GM20431 (cell line): ENCODE results near the gene EEA1.

Source experiments
- in situ Hi-C: fragments of 300-500 bp; cut with MseI, MboI; formaldehyde crosslinking; loops from one replicate; pipeline ENCODE4 v1.15.0; 2020; ENCODE audit warnings: low sequenced_read_pairs; ENCODE audit not compliant: unreplicated experiment

The EEA1 gene

GRCh38 chr12:92899386-92900001 is 29.6 kb downstream of the EEA1 start:
- in situ Hi-C loops = no loop called here

DNA sequence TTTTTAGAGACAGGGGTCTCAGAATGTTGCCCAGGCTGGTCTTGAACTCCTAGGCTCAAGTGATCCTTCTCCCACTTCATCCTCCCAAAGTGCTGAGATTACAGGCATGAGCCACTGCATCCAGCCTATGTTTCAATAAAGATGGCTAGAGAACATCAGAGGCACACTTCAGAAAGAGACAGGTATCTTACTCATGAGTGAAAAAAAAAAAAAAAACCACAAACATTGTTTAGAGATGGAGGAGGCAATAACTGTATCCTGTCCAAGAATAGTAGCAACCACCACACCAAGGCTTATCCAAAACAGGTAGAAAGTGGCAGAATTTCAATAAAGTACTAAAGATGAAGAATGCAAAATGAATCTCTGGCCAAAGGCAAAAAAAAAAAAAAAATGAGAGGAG is 30.3 kb downstream of the EEA1 start:
- in situ Hi-C loops = no loop called here

DNA sequence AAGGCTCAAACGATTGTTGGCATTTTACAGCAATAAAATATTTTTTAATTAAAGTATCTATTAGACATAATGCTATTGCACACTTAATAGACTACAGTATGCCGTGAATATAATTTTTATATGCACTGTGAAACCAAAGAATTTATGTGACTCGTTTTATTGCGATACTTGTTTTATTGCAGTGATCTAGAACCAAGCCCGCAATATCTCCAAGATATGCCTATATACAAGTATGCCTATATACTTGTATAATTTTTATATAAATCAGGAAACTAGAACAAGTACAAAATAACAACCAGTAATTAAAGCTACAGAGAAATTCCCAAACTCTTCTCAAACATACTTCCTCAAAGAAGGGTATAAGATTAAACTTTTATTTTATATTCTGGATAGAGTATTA is 31.3 kb downstream of the EEA1 start:
- in situ Hi-C loops = no loop called here

DNA sequence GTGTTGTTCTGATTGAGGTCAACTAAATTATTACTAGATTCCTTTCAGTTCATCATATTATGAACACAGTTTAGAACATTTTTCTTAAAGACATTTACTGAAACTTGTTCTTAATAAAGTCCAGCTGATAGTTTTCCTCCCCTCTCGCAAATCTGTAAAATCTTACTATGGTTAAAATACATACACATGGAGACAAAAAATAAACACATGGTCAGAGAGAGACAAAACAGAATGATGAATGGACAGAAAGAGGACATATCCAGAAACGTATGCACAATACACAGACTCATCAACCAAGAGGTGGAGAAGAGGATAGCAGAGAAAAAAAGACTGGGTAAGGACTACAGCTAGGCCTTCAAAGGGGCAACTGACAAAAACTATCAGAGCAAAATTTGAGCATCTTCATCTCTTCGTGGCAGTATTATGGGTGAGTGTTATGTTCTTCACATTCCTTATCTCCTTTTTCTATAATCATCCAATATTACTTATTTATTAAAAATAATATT is 38.4 kb downstream of the EEA1 start:
- in situ Hi-C loops = no loop called here

DNA sequence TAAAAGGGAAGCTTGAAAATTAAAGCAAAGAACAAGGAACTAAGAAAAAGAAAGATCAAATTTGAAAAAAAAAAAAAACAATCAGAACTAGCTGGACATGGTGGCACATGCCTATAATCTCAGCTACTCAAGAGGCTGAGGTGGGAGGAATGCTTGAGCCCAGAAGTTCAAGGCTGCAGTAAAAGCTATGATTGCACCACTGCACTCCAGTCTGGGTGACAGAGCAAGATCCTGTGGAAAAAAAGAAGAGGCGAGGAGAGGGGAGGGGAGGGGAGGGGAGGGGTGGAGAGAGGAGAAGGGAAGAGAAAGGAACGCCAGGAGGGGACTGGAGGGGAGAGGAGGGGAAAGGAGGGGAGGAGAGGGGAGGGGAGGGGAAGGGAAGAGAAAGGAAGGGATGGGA is 43.0 kb downstream of the EEA1 start:
- in situ Hi-C loops = no loop called here

- in situ Hi-C loops = no loop called here
Observed at GRCh38 chr12:92879698-92880322, 49.3 kb downstream of the EEA1 start.

DNA sequence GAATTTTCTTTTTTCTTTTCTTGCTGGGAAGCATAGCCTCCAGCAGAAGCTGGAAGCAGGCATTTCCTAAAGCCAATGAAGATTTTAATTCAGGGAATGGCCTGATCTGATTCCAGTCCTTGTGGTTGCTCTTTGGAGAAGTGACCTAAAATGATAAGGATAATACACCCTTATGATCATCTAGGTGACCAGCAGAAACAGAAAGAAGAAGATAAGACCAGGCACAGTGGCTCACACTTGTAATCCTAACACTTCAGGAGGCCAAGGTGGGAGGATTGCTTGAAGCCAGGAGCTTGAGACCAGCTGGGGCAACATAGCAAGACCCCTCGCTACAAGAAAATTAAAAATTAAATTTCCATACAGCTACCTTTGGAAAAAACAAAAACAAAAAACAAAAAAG is 51.2 kb downstream of the EEA1 start:
- in situ Hi-C loops = no loop called here

DNA sequence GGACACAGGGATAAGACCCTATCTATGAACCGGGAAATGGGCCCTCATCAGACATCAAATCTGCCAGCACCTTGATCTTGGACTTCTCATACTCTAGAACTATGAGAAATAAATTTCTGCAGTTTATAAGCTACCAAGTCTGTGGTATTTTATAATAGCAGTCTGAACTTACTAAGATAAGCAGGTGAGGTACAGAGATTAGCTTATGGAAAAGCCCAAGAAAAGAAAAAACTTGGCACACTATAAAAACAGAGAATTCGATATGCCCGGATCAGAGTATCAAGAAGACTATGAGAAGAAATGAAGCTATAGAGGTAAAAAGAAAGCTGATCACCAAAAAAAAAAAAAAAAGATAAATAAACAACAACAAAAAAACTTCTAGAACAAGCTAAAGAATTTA is 52.6 kb downstream of the EEA1 start:
- in situ Hi-C loops = no loop called here

GRCh38 chr12:92871116-92871515 is 58.0 kb downstream of the EEA1 start:
- in situ Hi-C loops = no loop called here

DNA sequence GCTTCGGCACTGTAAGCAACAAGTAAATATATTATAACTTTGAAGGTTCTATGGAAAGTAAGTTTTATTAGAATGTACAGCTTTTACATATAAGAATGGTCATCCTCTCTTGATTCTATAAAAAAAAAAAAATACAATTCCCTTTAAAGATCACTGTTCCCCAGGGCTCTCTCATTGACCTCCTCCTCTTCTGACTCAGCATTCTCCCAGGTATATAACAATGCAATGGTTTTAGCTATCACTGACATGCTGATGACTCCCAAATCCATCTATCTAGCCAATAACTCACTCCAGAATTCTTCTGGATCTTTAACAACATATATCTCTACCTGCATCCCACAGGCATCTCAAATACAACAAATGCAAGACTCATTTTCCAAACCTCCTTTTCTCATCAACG is 62.7 kb downstream of the EEA1 start:
- in situ Hi-C loops = no loop called here

- in situ Hi-C loops = no loop called here
Observed at GRCh38 chr12:92863251-92863650, 65.8 kb downstream of the EEA1 start.

GRCh38 chr12:92861381-92861780 is 67.7 kb downstream of the EEA1 start:
- in situ Hi-C loops = no loop called here

DNA sequence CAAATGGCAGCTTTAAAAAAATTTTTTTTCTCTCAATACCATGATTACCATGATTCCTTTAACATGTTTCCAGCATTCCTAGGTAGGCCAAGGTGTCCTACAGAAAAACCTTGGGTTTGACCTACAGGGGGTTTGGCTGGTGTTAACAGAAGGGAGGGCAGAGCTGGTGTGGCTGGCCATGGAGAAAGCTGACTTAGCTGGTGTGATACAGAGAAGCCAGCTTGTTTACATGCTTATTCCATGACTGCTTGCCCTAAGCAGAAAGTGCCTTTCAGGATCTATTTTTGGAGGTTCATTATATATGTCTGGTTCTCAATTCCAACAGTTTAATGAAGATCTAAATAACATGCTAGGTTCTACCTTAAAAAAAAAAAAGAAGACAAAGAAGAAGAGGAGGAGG is 68.6 kb downstream of the EEA1 start:
- in situ Hi-C loops = no loop called here

GRCh38 chr12:92859650-92860386 is 69.3 kb downstream of the EEA1 start:
- in situ Hi-C loops = no loop called here

- in situ Hi-C loops = no loop called here
Observed at GRCh38 chr12:92857818-92858217, 71.3 kb downstream of the EEA1 start.

DNA sequence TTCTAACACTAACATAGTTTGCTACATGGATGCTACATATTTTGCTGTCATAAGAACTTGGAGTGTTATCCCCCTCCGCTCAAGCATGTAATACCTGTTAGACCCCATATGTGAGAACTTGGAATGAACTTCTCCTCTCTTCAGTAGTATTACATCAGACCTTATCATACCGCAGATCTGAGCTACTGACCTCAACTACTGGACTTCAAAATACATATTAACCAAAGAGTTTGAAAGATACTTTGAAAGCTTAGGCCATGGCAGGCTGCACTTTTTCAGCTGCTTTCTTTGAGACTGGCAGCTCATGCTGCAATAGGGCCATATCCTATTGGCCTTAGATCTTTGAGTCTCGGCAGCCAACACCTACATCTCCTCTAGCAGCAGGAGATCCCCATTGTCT is 74.8 kb downstream of the EEA1 start:
- in situ Hi-C loops = no loop called here

- in situ Hi-C loops = no loop called here
Observed at GRCh38 chr12:92848740-92849139, 80.4 kb downstream of the EEA1 start.

DNA sequence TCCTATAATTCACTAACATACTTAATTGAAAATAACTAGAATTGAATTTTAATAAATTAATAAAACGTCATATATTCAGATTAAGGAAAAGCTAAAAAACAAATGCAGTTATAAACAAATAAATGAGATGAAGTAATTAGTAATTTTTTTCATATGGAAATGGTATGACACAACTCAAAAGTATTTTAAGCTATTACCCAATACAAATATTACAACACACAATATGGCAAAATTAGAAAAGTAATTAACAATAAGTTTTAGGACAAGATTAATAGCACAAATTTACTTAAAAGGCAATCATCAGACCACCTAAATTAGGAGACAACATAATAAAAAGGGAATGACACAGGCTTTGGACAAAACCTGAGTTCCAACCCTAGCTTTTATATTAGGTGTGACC is 81.7 kb downstream of the EEA1 start:
- in situ Hi-C loops = no loop called here

DNA sequence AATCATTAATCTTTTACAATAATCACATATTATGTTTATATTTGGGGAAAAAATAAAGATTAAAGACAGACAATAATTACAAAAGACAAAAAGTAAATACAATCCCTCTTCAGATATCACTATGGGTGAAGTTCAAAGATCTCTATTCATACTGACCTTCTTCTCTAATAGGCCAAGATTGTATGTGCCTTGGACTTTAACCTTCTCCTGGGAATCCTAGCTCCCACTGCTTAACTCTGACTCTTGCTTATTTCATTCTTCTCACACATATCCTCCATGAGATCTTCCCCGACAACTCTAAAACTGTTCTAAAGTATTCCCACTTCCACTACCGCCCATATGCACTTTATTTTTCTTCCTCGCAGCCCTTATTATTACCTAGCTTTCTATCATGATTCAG is 83.8 kb downstream of the EEA1 start:
- in situ Hi-C loops = no loop called here

GRCh38 chr12:92844151-92844763 is 84.8 kb downstream of the EEA1 start:
- in situ Hi-C loops = no loop called here

DNA sequence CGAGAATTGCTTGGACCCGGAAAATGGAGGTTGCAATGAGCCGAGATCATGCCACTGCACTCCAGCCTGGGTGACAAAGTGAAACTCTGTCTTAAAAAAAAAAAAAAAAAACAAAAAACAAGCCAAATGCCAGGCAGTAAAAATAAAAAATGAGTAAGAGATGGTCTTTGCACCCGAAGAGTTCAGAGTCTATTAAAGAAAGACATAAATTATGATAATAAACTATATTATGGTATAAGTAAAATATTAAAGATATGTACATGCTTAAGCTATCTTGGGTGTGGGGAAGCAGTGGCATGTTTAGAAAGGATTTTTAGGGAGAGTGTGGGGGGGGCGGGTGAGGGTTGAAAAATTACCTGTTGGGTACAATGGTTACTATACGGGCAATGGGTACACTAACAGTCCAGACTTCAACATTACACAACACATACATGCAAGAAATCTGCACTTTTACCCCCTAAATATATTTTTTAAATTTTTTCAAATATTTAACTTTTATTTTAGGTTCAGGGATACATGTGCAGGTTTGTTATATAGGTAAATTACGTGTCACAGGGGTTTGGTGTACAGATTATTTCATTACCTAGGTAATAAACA is 99.3 kb downstream of the EEA1 start:
- in situ Hi-C loops = no loop called here
